ENCODE results near the gene TMEM132D.
"Not testable (repeated sequence)": the region's sequence is repeated elsewhere in the genome, so short reads cannot be mapped to it uniquely, and the experiment has no call there.

Gene TMEM132D

GRCh38 chr12:129903956-129904829 lies at the start of gene TMEM132D:
TMEM132D (minus strand) TSS chr12:129904025.
- DNase-seq (ENCODE audit: low read depth in 1 of 2, low spot score in 1 of 2), result no peak

- no peak for DNase-seq (ENCODE audit: low read depth in 1 of 2, low spot score in 1 of 2)
Observed at GRCh38 chr12:129949651-129950050, 45.8 kb upstream of the TMEM132D start.

- DNase-seq (ENCODE audit: low read depth in 1 of 2, low spot score in 1 of 2), result no peak
Observed at GRCh38 chr12:129941618-129942017, 37.8 kb upstream of the TMEM132D start.

GRCh38 chr12:129938089-129938488 lies 34.3 kb upstream of the TMEM132D start:
- no peak for DNase-seq (ENCODE audit: low read depth in 1 of 2, low spot score in 1 of 2)

- no peak for DNase-seq (ENCODE audit: low read depth in 1 of 2, low spot score in 1 of 2)
Observed at GRCh38 chr12:129937426-129937825, 33.6 kb upstream of the TMEM132D start.

GRCh38 chr12:129928643-129929042 lies 24.8 kb upstream of the TMEM132D start:
- no peak for DNase-seq (ENCODE audit: low read depth in 1 of 2, low spot score in 1 of 2)

GRCh38 chr12:129927316-129927900 lies 23.6 kb upstream of the TMEM132D start:
- no peak for DNase-seq (ENCODE audit: low read depth in 1 of 2, low spot score in 1 of 2)

GRCh38 chr12:129911428-129912049 lies 7.7 kb upstream of the TMEM132D start:
- no peak for DNase-seq (ENCODE audit: low read depth in 1 of 2, low spot score in 1 of 2)

- no peak for DNase-seq (ENCODE audit: low read depth in 1 of 2, low spot score in 1 of 2)
Observed at GRCh38 chr12:129909051-129910020, 5.5 kb upstream of the TMEM132D start.

GRCh38 chr12:129903092-129903945 lies 506 bp downstream of the TMEM132D start:
- no peak for DNase-seq (ENCODE audit: low read depth in 1 of 2, low spot score in 1 of 2)

- DNase-seq (ENCODE audit: low read depth in 1 of 2, low spot score in 1 of 2), result no peak
Observed at GRCh38 chr12:129902371-129903091, 1.3 kb downstream of the TMEM132D start.

GRCh38 chr12:129901254-129901653 lies 2.6 kb downstream of the TMEM132D start:
- no peak for DNase-seq (ENCODE audit: low read depth in 1 of 2, low spot score in 1 of 2)

- DNase-seq (ENCODE audit: low read depth in 1 of 2, low spot score in 1 of 2), result no peak
Observed at GRCh38 chr12:129900306-129900705, 3.5 kb downstream of the TMEM132D start.

GRCh38 chr12:129899045-129899444 lies 4.8 kb downstream of the TMEM132D start:
- not testable (repeated sequence) for DNase-seq (ENCODE audit: low read depth in 1 of 2, low spot score in 1 of 2)

- no peak for DNase-seq (ENCODE audit: low read depth in 1 of 2, low spot score in 1 of 2)
Observed at GRCh38 chr12:129893691-129894090, 10.1 kb downstream of the TMEM132D start.

GRCh38 chr12:129887101-129887500 lies 16.7 kb downstream of the TMEM132D start:
- DNase-seq (ENCODE audit: low read depth in 1 of 2, low spot score in 1 of 2), result no peak

- no peak for DNase-seq (ENCODE audit: low read depth in 1 of 2, low spot score in 1 of 2)
Observed at GRCh38 chr12:129886541-129886940, 17.3 kb downstream of the TMEM132D start.

GRCh38 chr12:129885287-129885686 lies 18.5 kb downstream of the TMEM132D start:
- DNase-seq (ENCODE audit: low read depth in 1 of 2, low spot score in 1 of 2), result no peak

- DNase-seq (ENCODE audit: low read depth in 1 of 2, low spot score in 1 of 2), result no peak
Observed at GRCh38 chr12:129877411-129877810, 26.4 kb downstream of the TMEM132D start.
